ENCODE results near the gene ZNRF3.

The ZNRF3 gene

GRCh38 chr22:29095459-29095858 lies 212.1 kb downstream of the ZNRF3 start:
- DNase-seq: no peak

- DNase-seq: no peak
Observed at GRCh38 chr22:29096736-29097669, 213.6 kb downstream of the ZNRF3 start.

- no peak for DNase-seq
Observed at GRCh38 chr22:29098296-29098695, 214.9 kb downstream of the ZNRF3 start.

- no peak for DNase-seq
Observed at GRCh38 chr22:29102300-29102699, 218.9 kb downstream of the ZNRF3 start.

- DNase-seq: no peak
Observed at GRCh38 chr22:29103121-29103520, 219.7 kb downstream of the ZNRF3 start.

- DNase-seq: no peak
Observed at GRCh38 chr22:29105468-29105867, 222.1 kb downstream of the ZNRF3 start.

- DNase-seq: no peak
Observed at GRCh38 chr22:29106839-29107238, 223.5 kb downstream of the ZNRF3 start.

All from CD4-positive, alpha-beta T cell treated with Interleukin-17A for 4 hours (primary cell).